K562 (cell line): ENCODE measurements around the gene FAM186B. TPM values are rescaled to one million over a fixed set of nuclear protein-coding genes. Genes with fewer than 3 reads are reported as not detected.
A peak's percentile ranks its signal among the peaks of the same experiment; 100 is the strongest.

ENCODE experiments used
- ATF7 ChIP-seq: fragments of 450-650 bp; IDR thresholded peaks from 2 replicates; pipeline ENCODE4 v1.7.1; 2014; ENCODE audit warnings: mild to moderate bottlenecking, moderate library complexity
- BRD4 ChIP-seq: fragments of 200-600 bp; sonication (generic); IDR thresholded peaks from 2 replicates; pipeline ENCODE4 v1.6.1; 2017; ENCODE audit warnings: inconsistent platforms
- CAMTA2 ChIP-seq: fragments of 250-450 bp; sonication (Bioruptor Pico); conservative IDR thresholded peaks from 2 replicates; pipeline ENCODE4 v1.5.1; 2022
- CBX1 ChIP-seq: sonication (generic); IDR thresholded peaks from 2 replicates; pipeline ENCODE4 v1.6.1; 2016; ENCODE audit warnings: antibody characterized with exemption, low read depth, mild to moderate bottlenecking
- CCNT2 ChIP-seq: IDR thresholded peaks from 2 replicates; pipeline ENCODE4 v1.6.1; 2011; ENCODE audit warnings: borderline replicate concordance, low read depth, mild to moderate bottlenecking, moderate library complexity, mixed read lengths, low read length; ENCODE audit not compliant: insufficient read length; ENCODE audit errors: extremely low read depth
- HMGN3 ChIP-seq: IDR thresholded peaks from 2 replicates; pipeline ENCODE4 v1.6.1; 2011; ENCODE audit warnings: borderline replicate concordance, low read depth, mild to moderate bottlenecking, mixed read lengths, low read length; ENCODE audit not compliant: insufficient read length; ENCODE audit errors: extremely low read depth
- HNRNPL ChIP-seq: fragments of 200-400 bp; formaldehyde crosslinking; IDR thresholded peaks from 2 replicates; pipeline ENCODE4 v1.6.1; 2017; ENCODE audit warnings: low read depth, mild to moderate bottlenecking, low read length
- NCOA6 ChIP-seq: fragments of 450-650 bp; IDR thresholded peaks from 2 replicates; pipeline ENCODE4 v1.6.1; 2017; ENCODE audit warnings: mild to moderate bottlenecking
- NR3C1 ChIP-seq: sonication (generic); formaldehyde crosslinking; IDR thresholded peaks from 2 replicates; pipeline ENCODE4 v1.8.1; 2022; ENCODE audit warnings: missing genetic modification reagents
- PRPF4 ChIP-seq: fragments of 200-400 bp; formaldehyde crosslinking; IDR thresholded peaks from one replicate; pipeline ENCODE4 v1.6.1; 2017; ENCODE audit warnings: low read length, low read depth, mild to moderate bottlenecking; ENCODE audit not compliant: insufficient read depth, poor library complexity, severe bottlenecking
- SIN3A ChIP-seq, 2 experiments: fragments of 150-350 bp in 1 of 2; IDR thresholded peaks; 2 replicates each; pipeline ENCODE4 v1.6.1; 2011 to 2016; ENCODE audit warnings: borderline replicate concordance in 2 of 2, low read depth in 2 of 2, low read length in 2 of 2, mild to moderate bottlenecking in 2 of 2, moderate library complexity in 2 of 2; ENCODE audit not compliant: control insufficient read depth in 1 of 2
- STAT5A ChIP-seq: IDR thresholded peaks from 2 replicates; pipeline ENCODE4 v1.6.1; 2012; ENCODE audit warnings: low read length, inconsistent platforms, borderline replicate concordance
- SUPT5H ChIP-seq: fragments of 450-650 bp; IDR thresholded peaks from 2 replicates; pipeline ENCODE4 v1.6.1; 2016
- ZFX ChIP-seq: sonication (generic); formaldehyde crosslinking; IDR thresholded peaks from 2 replicates; pipeline ENCODE4 v1.8.0; 2022; ENCODE audit warnings: mild to moderate bottlenecking, missing genetic modification reagents, moderate library complexity
- ZNF143 ChIP-seq: sonication (generic); formaldehyde crosslinking; IDR thresholded peaks from 2 replicates; pipeline ENCODE4 v1.9.0; 2022; ENCODE audit warnings: mild to moderate bottlenecking, missing genetic modification reagents
- ZNF57 ChIP-seq: fragments of 450-650 bp; formaldehyde crosslinking; IDR thresholded peaks from 2 replicates; pipeline ENCODE4 v1.4.0; 2020; ENCODE audit warnings: mild to moderate bottlenecking, moderate library complexity
- ZNF589 ChIP-seq: fragments of 200-800 bp; sonication (Bioruptor generic); IDR thresholded peaks from 2 replicates; pipeline ENCODE4 v1.6.1; 2016; ENCODE audit warnings: low read depth, missing genetic modification characterization, missing compliant biosample characterization
- ZNF766 ChIP-seq: fragments of 200-800 bp; sonication (Bioruptor generic); conservative IDR thresholded peaks from 2 replicates; pipeline ENCODE4 v1.6.1; 2016; ENCODE audit warnings: missing genetic modification characterization, missing compliant biosample characterization
- polyA plus RNA-seq, 8 experiments: library from polyadenylated mRNA; depleted of rRNA in 4 of 8; stranded (reverse) in 5 of 8; unstranded in 3 of 8; fragments of >200 nt; fragmentation: Nextera tagmentation in 2 of 8; fragmentation: Illumina TruSeq in 1 of 8; extraction: Ambion mirVana in 2 of 8; extraction: Trizol in 1 of 8; gene quantifications; 2 replicates each; pipeline versions ENCODE4 v1.2.1 to v1.2.3, GENCODE V29; 2011 to 2014; ENCODE audit warnings: inconsistent platforms in 1 of 8, missing spikeins in 1 of 8
- total RNA-seq, 7 experiments: library from RNA; depleted of rRNA in 6 of 7; stranded (reverse); fragments of >200 nt in 6 of 7; fragmentation: Illumina TruSeq in 2 of 7; extraction: Trizol in 2 of 7; gene quantifications; 2 replicates each; pipeline versions ENCODE4 v1.2.1 to v1.2.3, GENCODE V29; 2011 to 2021; ENCODE audit warnings: low replicate concordance in 1 of 7
- TF ChIP-seq, protein P1 (sequence below): sonication (generic); formaldehyde crosslinking; IDR thresholded peaks from 2 replicates; pipeline ENCODE4 v1.9.0; 2022; ENCODE audit warnings: mild to moderate bottlenecking, missing genetic modification reagents
- TF ChIP-seq, protein P2 (sequence below): fragments of 450-650 bp; IDR thresholded peaks from 2 replicates; pipeline ENCODE4 v1.6.1; 2016
- TF ChIP-seq, protein P3 (sequence below): sonication (generic); formaldehyde crosslinking; IDR thresholded peaks from 2 replicates; pipeline ENCODE4 v1.8.0; 2022; ENCODE audit warnings: mild to moderate bottlenecking, missing genetic modification reagents
- TF ChIP-seq, protein P4 (sequence below): fragments of 450-650 bp; IDR thresholded peaks from 2 replicates; pipeline ENCODE4 v1.6.1; 2018; ENCODE audit warnings: mild to moderate bottlenecking, low read depth; ENCODE audit not compliant: partially characterized antibody
- TF ChIP-seq, protein P5 (sequence below): fragments of 250-450 bp; sonication (Bioruptor Pico); IDR thresholded peaks from 2 replicates; pipeline ENCODE4 v1.8.0; 2021; ENCODE audit warnings: mild to moderate bottlenecking, moderate library complexity

FAM186B gene
- total and polyA plus RNA-seq, 9 of the 15 experiments (the other 6 are each of a cell fraction or from before 2014, with no cell fraction given) = 0.07 to 0.42 (median 0.15) TPM

DNA sequence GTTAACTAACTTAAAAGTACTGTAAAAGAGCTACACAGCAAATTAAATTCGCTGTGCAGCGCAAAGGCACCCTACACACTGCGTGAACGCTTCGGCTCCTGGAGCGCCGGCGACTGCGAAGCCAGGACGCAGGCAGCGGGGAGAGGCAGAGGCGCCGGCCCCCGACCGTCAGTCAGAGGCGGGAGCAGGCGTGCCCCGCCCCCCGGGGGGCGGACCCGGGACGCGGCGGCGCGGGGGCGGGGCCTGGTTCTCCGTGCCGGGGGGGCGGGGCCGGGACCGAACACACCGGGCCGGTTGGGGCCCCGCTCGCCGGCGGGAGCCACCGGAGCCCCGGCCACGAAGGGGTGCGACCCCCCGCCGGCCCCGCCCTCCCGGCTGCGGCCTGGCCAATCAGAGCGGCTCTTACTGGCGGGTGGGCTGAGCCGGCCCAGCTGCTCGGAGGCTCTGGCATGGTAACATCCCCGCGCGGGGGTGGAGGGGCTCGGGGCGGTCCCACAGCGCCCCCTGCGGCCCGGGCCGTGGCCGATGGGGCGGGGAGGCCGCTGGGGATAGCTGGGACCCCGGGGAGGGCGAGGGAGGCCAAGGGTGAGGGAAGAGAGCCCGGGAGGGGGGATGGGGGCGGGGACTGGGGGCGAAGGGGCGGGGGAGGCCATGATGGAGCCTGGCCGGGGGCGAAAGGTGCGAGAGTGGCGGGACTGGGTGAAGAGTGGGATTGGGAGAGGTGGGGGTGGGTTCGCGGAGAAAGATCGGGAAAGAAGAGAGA is 17.9 kb upstream of the FAM186B start, which contains the start of gene PRPF40B (continued):
- TF ChIP-seq, protein P1, sequence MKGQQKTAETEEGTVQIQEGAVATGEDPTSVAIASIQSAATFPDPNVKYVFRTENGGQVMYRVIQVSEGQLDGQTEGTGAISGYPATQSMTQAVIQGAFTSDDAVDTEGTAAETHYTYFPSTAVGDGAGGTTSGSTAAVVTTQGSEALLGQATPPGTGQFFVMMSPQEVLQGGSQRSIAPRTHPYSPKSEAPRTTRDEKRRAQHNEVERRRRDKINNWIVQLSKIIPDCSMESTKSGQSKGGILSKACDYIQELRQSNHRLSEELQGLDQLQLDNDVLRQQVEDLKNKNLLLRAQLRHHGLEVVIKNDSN (CRISPR knock-in tag) = no peak
- TF ChIP-seq, protein P2, sequence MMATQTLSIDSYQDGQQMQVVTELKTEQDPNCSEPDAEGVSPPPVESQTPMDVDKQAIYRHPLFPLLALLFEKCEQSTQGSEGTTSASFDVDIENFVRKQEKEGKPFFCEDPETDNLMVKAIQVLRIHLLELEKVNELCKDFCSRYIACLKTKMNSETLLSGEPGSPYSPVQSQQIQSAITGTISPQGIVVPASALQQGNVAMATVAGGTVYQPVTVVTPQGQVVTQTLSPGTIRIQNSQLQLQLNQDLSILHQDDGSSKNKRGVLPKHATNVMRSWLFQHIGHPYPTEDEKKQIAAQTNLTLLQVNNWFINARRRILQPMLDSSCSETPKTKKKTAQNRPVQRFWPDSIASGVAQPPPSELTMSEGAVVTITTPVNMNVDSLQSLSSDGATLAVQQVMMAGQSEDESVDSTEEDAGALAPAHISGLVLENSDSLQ = peak; percentile 70
- TF ChIP-seq CAMTA2 = no peak
- TF ChIP-seq HNRNPL = no peak
- TF ChIP-seq ZNF766 = no peak
- peak; percentile 39; the same call in 1 of the 2 replicates for TF ChIP-seq ATF7
- peak in 1 of 2 experiments; percentile 3; a peak in 1 of 4 replicates for TF ChIP-seq SIN3A (IDR thresholded peaks at IDR 0.05; ENCODE audit: borderline replicate concordance in 2 of 2, control insufficient read depth in 1 of 2, low read depth in 2 of 2, low read length in 2 of 2)
- TF ChIP-seq ZNF589 = no peak
- TF ChIP-seq STAT5A = no peak
- no peak for TF ChIP-seq ZNF57 (CRISPR knock-in tag)
- TF ChIP-seq NR3C1 = no peak
- 0 out of 2 replicates have a peak, but pooled peaks have one; percentile 11 for TF ChIP-seq ZFX (CRISPR knock-in tag)
- TF ChIP-seq BRD4 = no peak
- TF ChIP-seq, protein P3, sequence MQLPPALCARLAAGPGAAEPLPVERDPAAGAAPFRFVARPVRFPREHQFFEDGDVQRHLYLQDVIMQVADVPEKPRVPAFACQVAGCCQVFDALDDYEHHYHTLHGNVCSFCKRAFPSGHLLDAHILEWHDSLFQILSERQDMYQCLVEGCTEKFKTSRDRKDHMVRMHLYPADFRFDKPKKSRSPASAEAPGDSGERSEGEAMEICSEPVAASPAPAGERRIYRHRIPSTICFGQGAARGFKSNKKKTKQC = no peak; the same call in 1 of the 2 replicates
- peak; percentile 55 for TF ChIP-seq CCNT2
- no peak for TF ChIP-seq PRPF4
- TF ChIP-seq, protein P4, sequence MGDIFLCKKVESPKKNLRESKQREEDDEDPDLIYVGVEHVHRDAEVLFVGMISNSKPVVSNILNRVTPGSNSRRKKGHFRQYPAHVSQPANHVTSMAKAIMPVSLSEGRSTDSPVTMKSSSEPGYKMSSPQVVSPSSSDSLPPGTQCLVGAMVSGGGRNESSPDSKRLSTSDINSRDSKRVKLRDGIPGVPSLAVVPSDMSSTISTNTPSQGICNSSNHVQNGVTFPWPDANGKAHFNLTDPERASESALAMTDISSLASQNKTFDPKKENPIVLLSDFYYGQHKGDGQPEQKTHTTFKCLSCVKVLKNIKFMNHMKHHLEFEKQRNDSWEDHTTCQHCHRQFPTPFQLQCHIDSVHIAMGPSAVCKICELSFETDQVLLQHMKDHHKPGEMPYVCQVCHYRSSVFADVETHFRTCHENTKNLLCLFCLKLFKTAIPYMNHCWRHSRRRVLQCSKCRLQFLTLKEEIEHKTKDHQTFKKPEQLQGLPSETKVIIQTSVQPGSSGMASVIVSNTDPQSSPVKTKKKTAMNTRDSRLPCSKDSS = no peak
- TF ChIP-seq, protein P5, sequence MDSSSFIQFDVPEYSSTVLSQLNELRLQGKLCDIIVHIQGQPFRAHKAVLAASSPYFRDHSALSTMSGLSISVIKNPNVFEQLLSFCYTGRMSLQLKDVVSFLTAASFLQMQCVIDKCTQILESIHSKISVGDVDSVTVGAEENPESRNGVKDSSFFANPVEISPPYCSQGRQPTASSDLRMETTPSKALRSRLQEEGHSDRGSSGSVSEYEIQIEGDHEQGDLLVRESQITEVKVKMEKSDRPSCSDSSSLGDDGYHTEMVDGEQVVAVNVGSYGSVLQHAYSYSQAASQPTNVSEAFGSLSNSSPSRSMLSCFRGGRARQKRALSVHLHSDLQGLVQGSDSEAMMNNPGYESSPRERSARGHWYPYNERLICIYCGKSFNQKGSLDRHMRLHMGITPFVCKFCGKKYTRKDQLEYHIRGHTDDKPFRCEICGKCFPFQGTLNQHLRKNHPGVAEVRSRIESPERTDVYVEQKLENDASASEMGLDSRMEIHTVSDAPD = no peak
- TF ChIP-seq HMGN3 = peak; percentile 92
- TF ChIP-seq NCOA6 = no peak
- TF ChIP-seq ZNF143 = no peak
- TF ChIP-seq CBX1 = peak; percentile 55; the same call in 1 of the 2 replicates
- peak; percentile 85 for TF ChIP-seq SUPT5H
